ENCODE results near the gene ICOS. TPM values are rescaled to one million over a fixed set of nuclear protein-coding genes. Genes with fewer than 3 reads are reported as not detected.

The ICOS gene
- polyA plus RNA-seq, 1 donor from 2014 or later = not detected

DNA sequence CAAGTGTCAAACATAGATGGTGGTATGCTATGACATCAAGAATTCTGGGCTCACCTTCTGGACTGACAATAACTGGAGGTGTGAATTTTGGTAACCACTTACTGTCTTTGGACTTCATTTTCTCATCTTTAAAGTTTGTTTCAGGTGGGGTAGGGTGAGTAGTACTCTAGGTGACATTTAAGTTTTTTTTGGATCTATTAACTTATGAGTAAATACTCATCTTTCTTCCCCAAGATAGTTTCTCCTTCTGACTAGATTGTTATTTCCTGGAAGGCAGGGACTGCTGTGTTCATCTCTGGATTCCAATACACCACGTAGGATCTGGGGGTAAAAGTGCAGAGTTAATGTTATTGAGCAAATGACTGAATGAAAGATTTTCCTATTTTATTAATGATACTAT, 55.9 kb downstream of the ICOS start:
- no peaks in the 10 kb centered on the region for H3K9me2 ChIP-seq (ENCODE audit: insufficient read depth, low read length)
- no peak overlapping the region for H2AFZ ChIP-seq (ENCODE audit: low read depth, low read length)
- H3K79me2 ChIP-seq (replicated peaks; ENCODE audit: insufficient read depth, low read length) = no peaks in the 10 kb centered on the region
- TF ChIP-seq SMC3 (conservative IDR thresholded peaks at IDR 0.05; ENCODE audit: poor library complexity) (no peak), RAD21 (conservative IDR thresholded peaks at IDR 0.05) (no peak), EP300 (conservative IDR thresholded peaks at IDR 0.05; ENCODE audit: poor library complexity, severe bottlenecking) (no peak)
- H3K4me2 ChIP-seq (ENCODE audit: low read length) = no peak overlapping the region
- H3K36me3 ChIP-seq (ENCODE audit: insufficient read depth, low read length) = no peaks in the 10 kb centered on the region
- H3K27ac ChIP-seq (ENCODE audit: low read length) = peak overlapping the region; percentile 17
- no peak overlapping the region for H3K9ac ChIP-seq (ENCODE audit: low read length)
- no peaks in the 10 kb centered on the region for H3K27me3 ChIP-seq (ENCODE audit: insufficient read depth, low read depth, low read length)
- no peak overlapping the region for H3K4me3 ChIP-seq (ENCODE audit: low read length)
- no peaks in the 10 kb centered on the region for H3F3A ChIP-seq (ENCODE audit: insufficient read depth, low read length, poor library complexity, severe bottlenecking)
- H3K9me3 ChIP-seq (ENCODE audit: low read length) = no peaks in the 10 kb centered on the region
- no peaks in the 10 kb centered on the region for H4K20me1 ChIP-seq (ENCODE audit: insufficient read depth)

GRCh38 chr2:203993011-203993410, 56.4 kb downstream of the ICOS start:
- Histone ChIP-seq H3F3A (ENCODE audit: insufficient read depth, low read length, poor library complexity, severe bottlenecking) (no peaks in the 10 kb centered on the region), H4K20me1 (ENCODE audit: insufficient read depth) (no peaks in the 10 kb centered on the region), H3K79me2 (replicated peaks; ENCODE audit: insufficient read depth, low read length) (no peaks in the 10 kb centered on the region), H3K27me3 (ENCODE audit: insufficient read depth, low read depth, low read length) (no peaks in the 10 kb centered on the region), H3K9ac (ENCODE audit: low read length) (no peak overlapping the region), H3K36me3 (ENCODE audit: insufficient read depth, low read length) (no peaks in the 10 kb centered on the region), H3K27ac (ENCODE audit: low read length) (peak overlapping the region; percentile 17), H3K4me2 (ENCODE audit: low read length) (no peak overlapping the region), H3K9me3 (ENCODE audit: low read length) (no peaks in the 10 kb centered on the region), H2AFZ (ENCODE audit: low read depth, low read length) (no peak overlapping the region), H3K9me2 (ENCODE audit: insufficient read depth, low read length) (no peaks in the 10 kb centered on the region), H3K4me3 (ENCODE audit: low read length) (no peak overlapping the region)
- no peak for TF ChIP-seq SMC3 (conservative IDR thresholded peaks at IDR 0.05; ENCODE audit: poor library complexity)
- peak; percentile 72 for TF ChIP-seq POLR2AphosphoS5 (IDR thresholded peaks at IDR 0.05)
- TF ChIP-seq, protein P1, sequence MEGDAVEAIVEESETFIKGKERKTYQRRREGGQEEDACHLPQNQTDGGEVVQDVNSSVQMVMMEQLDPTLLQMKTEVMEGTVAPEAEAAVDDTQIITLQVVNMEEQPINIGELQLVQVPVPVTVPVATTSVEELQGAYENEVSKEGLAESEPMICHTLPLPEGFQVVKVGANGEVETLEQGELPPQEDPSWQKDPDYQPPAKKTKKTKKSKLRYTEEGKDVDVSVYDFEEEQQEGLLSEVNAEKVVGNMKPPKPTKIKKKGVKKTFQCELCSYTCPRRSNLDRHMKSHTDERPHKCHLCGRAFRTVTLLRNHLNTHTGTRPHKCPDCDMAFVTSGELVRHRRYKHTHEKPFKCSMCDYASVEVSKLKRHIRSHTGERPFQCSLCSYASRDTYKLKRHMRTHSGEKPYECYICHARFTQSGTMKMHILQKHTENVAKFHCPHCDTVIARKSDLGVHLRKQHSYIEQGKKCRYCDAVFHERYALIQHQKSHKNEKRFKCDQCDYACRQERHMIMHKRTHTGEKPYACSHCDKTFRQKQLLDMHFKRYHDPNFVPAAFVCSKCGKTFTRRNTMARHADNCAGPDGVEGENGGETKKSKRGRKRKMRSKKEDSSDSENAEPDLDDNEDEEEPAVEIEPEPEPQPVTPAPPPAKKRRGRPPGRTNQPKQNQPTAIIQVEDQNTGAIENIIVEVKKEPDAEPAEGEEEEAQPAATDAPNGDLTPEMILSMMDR (IDR thresholded peaks at IDR 0.05; ENCODE audit: poor library complexity, severe bottlenecking) = no peak
- TF ChIP-seq REST (IDR thresholded peaks at IDR 0.05; ENCODE audit: borderline replicate concordance) = no peak
- no peak for TF ChIP-seq MXI1 (conservative IDR thresholded peaks at IDR 0.05; ENCODE audit: poor library complexity, severe bottlenecking)
- TF ChIP-seq EZH2 (IDR thresholded peaks at IDR 0.05; ENCODE audit: borderline replicate concordance, insufficient read depth, low read length, poor library complexity, severe bottlenecking) = no peak
- peak; percentile 80 for TF ChIP-seq EP300 (conservative IDR thresholded peaks at IDR 0.05; ENCODE audit: poor library complexity, severe bottlenecking)
- no peak for TF ChIP-seq RAD21 (conservative IDR thresholded peaks at IDR 0.05)
- no peak for TF ChIP-seq TAF1 (IDR thresholded peaks at IDR 0.05; ENCODE audit: low read depth)

DNA sequence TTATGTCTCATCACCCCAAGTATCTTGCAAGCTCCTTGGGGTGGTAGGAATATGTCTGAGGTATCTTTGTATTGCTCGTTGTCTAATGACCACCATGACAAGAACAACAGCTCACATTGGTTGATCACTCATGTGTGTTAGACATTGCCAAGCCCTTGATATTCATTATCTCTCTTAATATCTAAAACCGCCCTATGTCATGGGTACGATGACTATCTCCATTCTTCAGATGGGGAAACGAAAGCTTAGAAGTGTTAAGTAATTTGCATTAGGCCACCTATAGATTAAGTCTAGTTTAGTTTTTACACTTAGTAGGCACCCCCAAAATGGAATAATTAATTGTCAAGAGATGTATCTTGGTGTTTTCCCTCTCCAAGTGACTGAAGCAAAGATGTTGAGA, 57.0 kb downstream of the ICOS start:
- Histone ChIP-seq H2AFZ (ENCODE audit: low read depth, low read length) (no peak overlapping the region), H3K27ac (ENCODE audit: low read length) (peak overlapping the region; percentile 17), H3K4me3 (ENCODE audit: low read length) (no peak overlapping the region), H3K9me2 (ENCODE audit: insufficient read depth, low read length) (no peaks in the 10 kb centered on the region), H3K36me3 (ENCODE audit: insufficient read depth, low read length) (no peaks in the 10 kb centered on the region), H3K27me3 (ENCODE audit: insufficient read depth, low read depth, low read length) (no peaks in the 10 kb centered on the region), H3K9me3 (ENCODE audit: low read length) (no peaks in the 10 kb centered on the region), H4K20me1 (ENCODE audit: insufficient read depth) (no peaks in the 10 kb centered on the region), H3K9ac (ENCODE audit: low read length) (no peak overlapping the region), H3K4me2 (ENCODE audit: low read length) (no peak overlapping the region), H3K79me2 (replicated peaks; ENCODE audit: insufficient read depth, low read length) (no peaks in the 10 kb centered on the region), H3F3A (ENCODE audit: insufficient read depth, low read length, poor library complexity, severe bottlenecking) (no peaks in the 10 kb centered on the region)
- no peak for TF ChIP-seq MXI1 (conservative IDR thresholded peaks at IDR 0.05; ENCODE audit: poor library complexity, severe bottlenecking)
- TF ChIP-seq, protein P1 (IDR thresholded peaks at IDR 0.05; ENCODE audit: poor library complexity, severe bottlenecking) = no peak
- TF ChIP-seq TAF1 (IDR thresholded peaks at IDR 0.05; ENCODE audit: low read depth) = no peak
- no peak for TF ChIP-seq EP300 (conservative IDR thresholded peaks at IDR 0.05; ENCODE audit: poor library complexity, severe bottlenecking)
- no peak for TF ChIP-seq REST (IDR thresholded peaks at IDR 0.05; ENCODE audit: borderline replicate concordance)
- no peak for TF ChIP-seq RAD21 (conservative IDR thresholded peaks at IDR 0.05)
- no peak for TF ChIP-seq EZH2 (IDR thresholded peaks at IDR 0.05; ENCODE audit: borderline replicate concordance, insufficient read depth, low read length, poor library complexity, severe bottlenecking)
- TF ChIP-seq POLR2AphosphoS5 (IDR thresholded peaks at IDR 0.05) = no peak
- TF ChIP-seq SMC3 (conservative IDR thresholded peaks at IDR 0.05; ENCODE audit: poor library complexity) = no peak
